DOHH2 (cell line): ENCODE results near the gene PRAME.

ENCODE experiments used
- CTCF ChIP-seq: fragments of 200-600 bp; sonication (generic); IDR thresholded peaks from one replicate; pipeline ENCODE4 v1.5.1; 2014; ENCODE audit warnings: antibody characterized with exemption, mild to moderate bottlenecking, low read depth, low read length; ENCODE audit not compliant: poor library complexity, severe bottlenecking
- EZH2phosphoT487 ChIP-seq: fragments of 200-600 bp; sonication (generic); IDR thresholded peaks from 2 replicates; pipeline ENCODE4 v1.6.1; 2017; ENCODE audit warnings: borderline replicate concordance, mild to moderate bottlenecking, antibody characterized with exemption, low read length, moderate library complexity, mixed read lengths

- TF ChIP-seq EZH2phosphoT487 (no peak), CTCF (no peak)
Observed at GRCh38 chr22:22520020-22520656, 38.9 kb downstream of the PRAME start, which contains the start of gene ZNF280A.
